HEK293T (cell line): ENCODE results near the gene EMB.
"Not testable (repeated sequence)": the region's sequence is repeated elsewhere in the genome, so short reads cannot be mapped to it uniquely, and the experiment has no call there.

Experiments
- CTCF ChIA-PET: fragments of 350-600 bp; formaldehyde crosslinking; extraction: SDS; loops from one replicate; lab custom pipeline; 2021; ENCODE audit warnings: antibody characterized with exemption, inconsistent platforms; lab: Yijun Ruan, JAX
- POLR2A ChIA-PET: fragments of 350-600 bp; formaldehyde crosslinking; extraction: SDS; loops from one replicate; lab custom pipeline; 2020; ENCODE audit warnings: antibody characterized with exemption, inconsistent platforms; lab: Yijun Ruan, JAX
- DNase-seq: peaks from one replicate; pipeline ENCODE4 v3.0.0; 2012; ENCODE audit warnings: mixed read lengths; ENCODE audit errors: extremely low spot score
- ARNT ChIP-seq: fragments of 450-650 bp; IDR thresholded peaks from 2 replicates; pipeline ENCODE4 v1.6.1; 2017; ENCODE audit warnings: mild to moderate bottlenecking
- BHLHE40 ChIP-seq: fragments of 450-650 bp; IDR thresholded peaks from 2 replicates; pipeline ENCODE4 v1.6.1; 2016; ENCODE audit warnings: mild to moderate bottlenecking, moderate library complexity, borderline replicate concordance
- CTBP1 ChIP-seq: fragments of 450-650 bp; IDR thresholded peaks from 2 replicates; pipeline ENCODE4 v1.6.1; 2016; ENCODE audit warnings: borderline replicate concordance
- ELF4 ChIP-seq: fragments of 450-650 bp; IDR thresholded peaks from 2 replicates; pipeline ENCODE4 v1.6.1; 2017; ENCODE audit warnings: antibody characterized with exemption
- FOXA1 ChIP-seq: fragments of 450-650 bp; IDR thresholded peaks from 2 replicates; pipeline ENCODE4 v1.6.1; 2016; ENCODE audit warnings: mild to moderate bottlenecking
- FOXK2 ChIP-seq: fragments of 450-650 bp; IDR thresholded peaks from 2 replicates; pipeline ENCODE4 v1.6.1; 2016; ENCODE audit warnings: mild to moderate bottlenecking
- FOXM1 ChIP-seq: fragments of 450-650 bp; IDR thresholded peaks from 2 replicates; pipeline ENCODE4 v1.6.1; 2017; ENCODE audit warnings: mild to moderate bottlenecking, borderline replicate concordance
- HDGF ChIP-seq: fragments of 450-650 bp; IDR thresholded peaks from 2 replicates; pipeline ENCODE4 v1.6.1; 2017; ENCODE audit warnings: antibody characterized with exemption, borderline replicate concordance
- L3MBTL2 ChIP-seq: fragments of 450-650 bp; conservative IDR thresholded peaks from 2 replicates; pipeline ENCODE4 v1.6.1; 2016; ENCODE audit warnings: mild to moderate bottlenecking
- LEF1 ChIP-seq: fragments of 450-650 bp; IDR thresholded peaks from 2 replicates; pipeline ENCODE4 v1.6.1; 2017; ENCODE audit warnings: mild to moderate bottlenecking, borderline replicate concordance
- NFRKB ChIP-seq: fragments of 450-650 bp; IDR thresholded peaks from 2 replicates; pipeline ENCODE4 v1.6.1; 2016; ENCODE audit warnings: mild to moderate bottlenecking, moderate library complexity
- SUZ12 ChIP-seq: fragments of 450-650 bp; IDR thresholded peaks from 2 replicates; pipeline ENCODE4 v1.6.1; 2016; ENCODE audit warnings: mild to moderate bottlenecking
- TARDBP ChIP-seq: fragments of 450-650 bp; IDR thresholded peaks from 2 replicates; pipeline ENCODE4 v1.6.1; 2016
- ZNF384 ChIP-seq: fragments of 450-650 bp; IDR thresholded peaks from 2 replicates; pipeline ENCODE4 v1.6.1; 2016
- TF ChIP-seq, protein P1 (sequence below): fragments of 450-650 bp; IDR thresholded peaks from 2 replicates; pipeline ENCODE4 v1.6.1; 2016

The EMB gene, protein sequence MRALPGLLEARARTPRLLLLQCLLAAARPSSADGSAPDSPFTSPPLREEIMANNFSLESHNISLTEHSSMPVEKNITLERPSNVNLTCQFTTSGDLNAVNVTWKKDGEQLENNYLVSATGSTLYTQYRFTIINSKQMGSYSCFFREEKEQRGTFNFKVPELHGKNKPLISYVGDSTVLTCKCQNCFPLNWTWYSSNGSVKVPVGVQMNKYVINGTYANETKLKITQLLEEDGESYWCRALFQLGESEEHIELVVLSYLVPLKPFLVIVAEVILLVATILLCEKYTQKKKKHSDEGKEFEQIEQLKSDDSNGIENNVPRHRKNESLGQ

DNA sequence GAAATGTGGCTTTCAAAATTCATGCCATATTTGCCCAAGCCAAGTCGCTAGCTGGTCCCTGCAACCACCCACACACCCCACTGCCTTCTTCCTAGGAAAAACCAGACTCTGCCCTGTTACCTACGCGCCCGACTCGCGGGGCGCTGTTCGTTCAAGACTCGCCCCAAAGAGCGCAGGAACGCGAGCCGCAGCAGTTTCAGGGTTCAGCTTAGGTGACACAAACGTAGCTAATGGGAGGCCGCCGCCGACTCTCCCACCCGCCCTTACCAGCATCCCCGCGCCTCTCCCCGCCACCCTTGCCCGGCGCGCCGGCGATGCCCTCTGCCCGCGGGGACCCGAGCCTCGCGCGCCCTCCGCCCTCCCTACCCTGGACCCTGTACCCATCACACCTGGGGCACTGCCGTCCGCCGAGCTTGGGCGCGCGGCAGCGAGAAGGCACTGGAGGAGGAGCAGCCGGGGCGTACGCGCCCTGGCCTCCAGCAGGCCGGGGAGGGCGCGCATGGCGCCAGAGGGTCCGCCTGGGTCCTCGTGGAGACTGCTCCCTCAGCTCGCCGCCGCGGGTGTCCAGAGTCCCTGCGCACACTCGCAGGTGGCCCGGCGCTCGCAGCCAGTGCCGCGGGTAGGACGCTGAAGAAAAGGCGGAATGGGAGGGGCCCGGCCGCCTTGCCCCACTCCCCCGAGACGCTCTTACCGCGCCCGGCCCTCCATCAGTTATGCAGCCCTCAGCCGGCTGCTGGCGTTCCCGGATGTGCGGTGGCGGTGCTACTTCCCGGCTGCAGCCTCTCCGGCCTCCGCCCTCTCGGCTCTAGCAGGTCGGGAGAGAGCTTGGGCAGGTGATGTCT is at the start of gene EMB:
EMB (minus strand) TSS at position 638 of the 842 bp plus-strand sequence; CDS start at position 501, 137 bp downstream.
- DNase-seq = peak; percentile 60
- CTCF ChIA-PET = interaction anchor here (0.5 kb wide), 1 partner anchor 679 kb away, joined by 3 read pairs; no protein-coding TSS in a partner anchor
- POLR2A ChIA-PET = interaction anchor here (1.0 to 2.0 kb wide), 4 partner anchors 10 to 34 kb away, joined by 3 to 5 read pairs (median 3); no protein-coding TSS in a partner anchor

DNA sequence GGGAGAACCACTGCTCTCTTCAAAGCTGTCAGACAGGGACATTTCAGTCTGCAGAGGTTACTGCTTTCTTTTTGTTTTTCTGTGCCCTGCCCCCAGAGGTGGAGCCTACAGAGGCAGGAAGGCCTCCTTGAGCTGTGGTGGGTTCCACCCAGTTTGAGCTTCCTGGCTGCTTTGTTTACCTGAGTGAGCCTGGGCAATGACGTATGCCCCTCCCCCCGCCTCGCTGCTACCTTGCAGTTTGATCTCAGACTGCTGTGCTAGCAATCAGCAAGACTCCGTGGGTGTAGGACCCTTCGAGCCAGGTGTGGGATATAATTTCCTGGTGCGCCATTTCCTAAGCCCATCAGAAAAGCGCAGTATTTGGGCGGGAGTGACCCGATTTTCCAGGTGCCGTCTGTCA is 48.4 kb upstream of the EMB start:
- CTCF ChIA-PET, DNase-seq, POLR2A ChIA-PET: not testable (repeated sequence)

More for the DNA sequence above, at the start of gene EMB:
- peak; percentile 35; the same call in 1 of the 2 replicates for TF ChIP-seq L3MBTL2
- TF ChIP-seq CTBP1 = no peak
- TF ChIP-seq ZNF384 = 0 out of 2 replicates have a peak, but pooled peaks have one; percentile 1
- TF ChIP-seq FOXM1 = no peak
- no peak for TF ChIP-seq TARDBP
- TF ChIP-seq, protein P1, sequence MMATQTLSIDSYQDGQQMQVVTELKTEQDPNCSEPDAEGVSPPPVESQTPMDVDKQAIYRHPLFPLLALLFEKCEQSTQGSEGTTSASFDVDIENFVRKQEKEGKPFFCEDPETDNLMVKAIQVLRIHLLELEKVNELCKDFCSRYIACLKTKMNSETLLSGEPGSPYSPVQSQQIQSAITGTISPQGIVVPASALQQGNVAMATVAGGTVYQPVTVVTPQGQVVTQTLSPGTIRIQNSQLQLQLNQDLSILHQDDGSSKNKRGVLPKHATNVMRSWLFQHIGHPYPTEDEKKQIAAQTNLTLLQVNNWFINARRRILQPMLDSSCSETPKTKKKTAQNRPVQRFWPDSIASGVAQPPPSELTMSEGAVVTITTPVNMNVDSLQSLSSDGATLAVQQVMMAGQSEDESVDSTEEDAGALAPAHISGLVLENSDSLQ = no peak
- no peak for TF ChIP-seq BHLHE40

DNA sequence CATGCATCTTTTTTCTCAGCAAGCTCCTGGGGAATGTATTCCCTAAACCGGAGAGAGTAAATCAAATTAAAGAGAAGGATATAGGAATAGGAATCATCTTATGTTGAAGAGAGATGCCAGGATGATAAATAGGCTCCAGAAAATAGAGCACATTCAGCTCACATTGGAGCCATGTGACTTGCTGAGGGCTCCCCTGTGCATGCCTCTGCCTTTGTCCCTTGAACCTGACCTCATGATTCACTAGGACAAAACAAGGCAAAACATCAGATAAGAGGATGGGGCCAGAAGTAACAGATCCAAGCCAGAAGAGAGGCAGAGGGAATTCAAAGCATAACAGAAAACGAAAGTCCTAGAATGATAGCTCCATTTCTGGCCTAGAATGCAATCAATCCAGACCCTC is 37.7 kb upstream of the EMB start:
- DNase-seq, CTCF ChIA-PET, POLR2A ChIA-PET: not testable (repeated sequence)

GRCh38 chr5:50476549-50476948 is 35.5 kb upstream of the EMB start:
- CTCF ChIA-PET = no interaction called here
- DNase-seq = no peak
- no peak for TF ChIP-seq BHLHE40
- TF ChIP-seq ELF4 = no peak
- POLR2A ChIA-PET = no interaction called here

DNA sequence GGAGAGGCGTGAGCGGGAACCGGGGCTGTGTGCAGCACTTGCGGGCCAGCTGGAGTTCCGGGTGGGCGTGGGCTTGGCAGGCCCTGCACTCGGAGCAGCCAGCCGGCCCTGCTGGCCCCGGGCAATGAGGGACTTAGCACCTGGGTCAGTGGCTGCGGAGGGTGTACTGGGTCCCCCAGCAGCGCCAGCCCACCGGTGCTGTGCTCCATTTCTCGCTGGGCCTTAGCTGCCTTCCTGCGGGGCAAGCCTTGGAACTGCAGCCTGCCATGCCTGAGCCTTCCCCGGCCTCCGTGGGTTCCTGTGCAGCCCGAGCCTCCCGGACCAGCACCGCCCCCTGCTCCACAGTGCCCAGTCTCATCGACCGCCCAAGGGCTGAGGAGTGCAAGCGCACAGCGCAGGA is 23.9 kb upstream of the EMB start:
- POLR2A ChIA-PET, CTCF ChIA-PET, DNase-seq: not testable (repeated sequence)

GRCh38 chr5:50463726-50464125 is 22.6 kb upstream of the EMB start:
- ChIA-PET CTCF (no interaction called here), POLR2A (no interaction called here)
- no peak for DNase-seq
- TF ChIP-seq L3MBTL2 (no peak), HDGF (no peak), FOXA1 (no peak), ARNT (no peak), TARDBP (no peak), ZNF384 (no peak), SUZ12 (no peak), ELF4 (no peak), FOXM1 (no peak), NFRKB (no peak), CTBP1 (no peak)

DNA sequence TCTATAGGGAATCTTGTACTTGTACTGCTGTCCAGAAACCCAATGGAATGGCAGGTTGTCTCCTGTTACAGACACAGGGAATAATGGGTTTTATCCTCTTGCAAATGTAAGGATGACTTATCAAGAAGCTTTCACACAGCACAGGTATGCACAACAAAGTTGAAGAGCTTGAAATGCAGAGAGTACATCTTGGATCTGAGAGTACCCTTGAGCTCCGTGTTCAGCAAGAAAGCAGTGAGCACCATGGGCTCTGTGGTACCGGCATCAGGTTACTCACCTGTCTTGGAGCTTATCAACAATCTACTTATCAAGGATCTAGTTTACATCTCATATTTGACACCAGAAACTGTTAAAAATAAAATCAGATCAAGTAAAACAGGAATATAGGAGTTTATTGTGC is 22.0 kb upstream of the EMB start:
- ChIA-PET CTCF (no interaction called here), POLR2A (interaction anchor here (0.9 kb wide), 1 partner anchor 22 kb away, joined by 3 read pairs; the partner anchor contains the start of gene EMB)
- TF ChIP-seq, protein P1 = no peak
- TF ChIP-seq FOXM1 (no peak), CTBP1 (no peak), TARDBP (no peak), FOXK2 (no peak), LEF1 (no peak), ELF4 (no peak), FOXA1 (no peak)
- no peak for DNase-seq

DNA sequence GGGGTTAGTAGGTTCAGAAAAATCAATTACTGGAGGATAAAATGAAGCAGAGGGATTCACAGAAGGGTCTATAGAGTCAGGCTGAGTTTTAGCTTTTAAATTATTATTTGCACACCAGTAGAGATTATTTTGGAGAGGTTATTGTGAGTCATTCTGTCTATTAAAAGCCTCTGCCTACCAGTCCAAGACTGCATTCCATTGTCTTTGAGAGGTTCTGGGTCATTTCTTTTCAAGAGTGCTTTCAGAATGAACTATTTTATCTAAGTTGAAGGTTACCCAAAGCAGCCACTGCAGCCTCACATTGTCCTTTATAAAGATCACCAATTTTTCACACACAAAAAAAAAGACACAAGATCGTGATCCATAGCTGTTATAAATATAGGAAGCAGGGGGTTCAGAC is 21.5 kb upstream of the EMB start:
- POLR2A ChIA-PET = interaction anchor here (0.9 kb wide), 1 partner anchor 21 kb away, joined by 3 read pairs; the partner anchor contains the start of gene EMB
- DNase-seq, CTCF ChIA-PET: not testable (repeated sequence)

- POLR2A ChIA-PET = not testable (repeated sequence)
Observed at GRCh38 chr5:50458372-50458771, 17.3 kb upstream of the EMB start.

DNA sequence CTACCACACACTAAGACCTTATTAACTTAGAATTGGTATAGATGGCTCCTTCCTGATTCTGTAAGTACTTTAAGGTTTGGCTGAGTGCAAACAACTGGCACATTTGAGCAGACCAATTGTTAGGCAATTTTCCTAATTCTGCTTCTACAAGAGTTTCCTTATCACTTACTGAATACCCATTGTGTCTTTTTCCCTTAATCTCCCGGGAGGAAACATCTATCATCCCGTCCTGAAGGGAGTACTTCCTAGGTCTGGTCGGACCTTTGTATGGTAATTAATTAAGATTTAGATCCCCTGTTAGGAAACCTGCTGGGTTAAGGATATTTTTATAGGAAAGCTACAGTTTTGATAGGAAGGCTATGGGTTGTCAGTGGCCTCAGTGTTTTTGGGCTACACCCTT is 8.2 kb upstream of the EMB start:
- POLR2A ChIA-PET, CTCF ChIA-PET, DNase-seq: not testable (repeated sequence)

More at GRCh38 chr5:50458372-50458771, 17.3 kb upstream of the EMB start:
- DNase-seq, CTCF ChIA-PET: not testable (repeated sequence)
